GM18909 (cell line): ENCODE measurements around the gene AFG1L.
"Not testable (repeated sequence)": the region's sequence is repeated elsewhere in the genome, so short reads cannot be mapped to it uniquely, and the experiment has no call there.

Experiments used
- ATAC-seq: cut with Tn5 transposase; IDR thresholded peaks from one replicate; pipeline ENCODE4 v1.9.1; 2021; ENCODE audit warnings: mild to moderate bottlenecking; ENCODE audit not compliant: unreplicated experiment, poor library complexity

AFG1L gene

DNA sequence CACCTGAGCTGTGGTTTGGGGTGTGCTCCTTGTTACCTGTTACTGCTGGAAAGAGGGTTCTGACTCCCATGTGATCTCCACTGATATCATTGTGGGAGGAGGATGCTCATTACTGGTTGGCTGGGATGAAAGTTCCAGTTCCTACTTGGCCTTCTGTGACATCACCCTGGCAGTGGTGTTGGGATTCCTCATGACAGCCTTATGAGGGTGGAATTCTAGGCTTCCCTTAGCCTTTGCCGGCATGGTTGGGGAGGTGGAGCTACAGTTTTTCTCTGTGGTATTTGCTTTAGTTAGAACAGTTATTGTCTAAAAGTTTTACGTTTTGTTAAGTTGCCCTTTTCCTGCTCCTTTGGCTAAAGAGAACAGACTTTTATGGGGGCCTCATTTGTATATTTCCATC, 112.1 kb downstream of the AFG1L start:
- ATAC-seq = no peak

DNA sequence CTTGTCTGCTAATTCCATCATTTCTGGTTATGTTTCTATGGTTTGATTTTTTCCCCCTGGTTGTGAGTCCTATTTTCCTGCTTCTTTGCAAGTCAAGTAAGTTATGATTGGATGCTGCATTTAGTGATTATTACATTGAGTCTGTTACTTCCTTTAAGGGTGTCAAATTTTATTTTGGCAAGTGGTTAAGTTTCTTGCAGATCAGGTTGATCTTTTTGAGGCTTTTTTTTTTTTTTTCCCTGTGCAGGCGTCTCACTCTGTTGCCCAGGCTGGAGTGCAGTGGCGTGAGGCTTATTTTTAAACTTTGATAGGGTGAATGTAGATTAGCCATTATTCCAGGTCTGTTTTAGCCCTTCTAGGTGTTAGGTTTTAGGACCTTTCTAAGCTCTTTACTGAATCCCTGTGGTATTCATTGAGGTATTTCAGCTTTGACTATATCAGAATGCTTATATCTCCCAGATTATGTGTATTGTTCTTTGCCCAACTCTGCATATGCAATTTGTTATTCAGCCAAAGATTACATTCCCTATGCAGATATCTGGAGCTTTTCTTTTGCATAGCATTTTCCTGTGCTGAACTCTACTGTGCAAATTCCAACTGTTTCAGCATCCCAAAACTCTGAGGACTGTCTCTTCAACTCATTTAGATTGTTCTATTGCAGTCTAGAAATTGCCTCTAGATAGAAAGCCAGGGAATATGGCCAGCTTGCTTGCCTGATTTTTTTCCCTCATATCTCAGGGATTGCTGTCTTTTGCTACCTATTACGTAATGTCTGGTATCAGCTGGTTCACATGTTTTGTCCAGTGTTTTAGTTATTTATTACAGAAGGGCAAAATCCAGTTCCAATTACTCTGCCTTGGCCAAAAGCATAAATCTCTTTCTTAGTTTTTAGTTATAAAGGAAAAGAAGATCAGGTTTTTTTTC, 113.3 kb downstream of the AFG1L start:
- no peak for ATAC-seq

DNA sequence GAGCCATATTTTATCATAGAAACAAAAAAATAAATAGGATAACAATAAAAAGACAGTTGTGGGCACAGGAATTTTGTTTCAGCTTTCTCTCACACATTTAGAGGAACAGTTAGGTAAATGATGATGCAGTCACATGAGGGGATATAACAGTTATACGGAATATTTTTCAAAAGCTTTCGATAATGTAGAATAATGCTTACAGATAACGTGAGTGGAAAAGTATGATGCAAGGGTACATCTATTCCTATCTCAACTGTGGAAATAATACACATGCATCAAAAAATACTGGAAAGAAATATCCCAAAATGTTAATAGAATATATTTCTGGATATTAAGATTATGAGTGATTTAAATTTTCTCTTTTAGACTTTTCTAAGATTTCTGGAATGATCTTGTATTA, 114.0 kb downstream of the AFG1L start:
- no peak for ATAC-seq

DNA sequence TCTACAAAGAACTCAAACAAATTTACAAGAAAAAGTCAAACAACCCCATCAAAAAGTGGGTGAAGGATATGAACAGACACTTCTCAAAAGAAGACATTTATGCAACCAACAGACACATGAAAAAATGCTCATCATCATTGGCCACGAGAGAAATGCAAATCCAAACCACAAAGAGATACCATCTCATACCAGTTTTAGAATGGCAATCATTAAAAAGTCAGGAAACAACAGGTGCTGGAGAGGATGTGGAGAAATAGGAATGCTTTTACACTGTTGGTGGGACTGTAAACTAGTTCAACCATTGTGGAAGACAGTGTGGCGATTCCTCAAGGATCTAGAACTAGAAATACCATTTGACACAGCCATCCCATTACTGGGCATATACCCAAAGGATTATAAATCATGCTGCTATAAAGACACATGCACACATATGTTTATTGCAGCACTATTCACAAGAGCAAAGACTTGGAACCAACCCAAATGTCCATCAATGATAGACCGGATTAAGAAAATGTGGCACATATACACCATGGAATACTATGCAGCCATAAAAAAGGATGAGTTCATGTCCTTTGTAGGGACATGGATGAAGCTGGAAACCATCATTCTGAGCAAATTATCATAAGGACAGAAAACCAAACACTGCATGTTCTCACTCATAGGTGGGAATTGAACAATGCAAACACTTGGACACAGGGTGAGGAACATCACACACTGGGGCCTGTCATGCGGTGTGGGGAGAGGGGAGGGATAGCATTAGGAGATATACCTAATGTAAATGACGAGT, 121.4 kb downstream of the AFG1L start:
- ATAC-seq = not testable (repeated sequence)

DNA sequence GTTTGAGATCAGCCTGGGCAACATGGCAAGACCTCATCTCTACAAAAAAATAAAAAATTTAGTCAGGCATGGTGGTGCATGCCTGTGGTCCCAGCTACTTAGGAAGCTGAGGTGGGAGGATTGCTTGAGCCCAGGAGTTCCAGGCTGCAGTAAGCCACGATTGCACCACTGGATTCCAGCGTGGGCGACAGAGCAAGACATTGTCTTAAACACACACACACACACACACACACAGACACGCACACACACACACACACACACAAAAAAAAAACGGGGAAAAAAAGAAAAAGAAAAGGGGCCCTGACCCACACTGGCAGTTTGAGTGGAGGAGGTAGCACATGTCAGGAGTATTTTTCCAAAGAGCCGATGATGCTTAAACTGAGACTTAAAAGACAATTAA, 122.2 kb downstream of the AFG1L start:
- no peak for ATAC-seq

DNA sequence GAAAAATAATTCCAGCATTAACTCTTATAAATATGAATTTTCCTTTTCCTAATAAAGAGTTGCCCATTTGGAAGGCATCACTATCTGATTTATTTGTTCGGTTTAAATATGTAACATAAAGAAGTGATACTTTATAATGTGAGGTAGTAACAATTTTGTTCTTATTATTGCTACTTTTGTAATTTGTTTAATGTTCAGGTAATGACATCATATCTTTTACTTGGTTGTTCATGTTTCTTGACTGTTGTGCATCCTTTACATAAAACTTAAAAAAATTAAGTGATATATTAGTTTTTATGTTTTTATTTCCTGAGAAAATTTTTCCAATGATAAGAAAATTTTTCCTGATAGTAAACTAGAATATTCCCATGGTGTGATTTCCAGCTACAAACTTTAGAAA, 124.6 kb downstream of the AFG1L start:
- ATAC-seq = no peak

DNA sequence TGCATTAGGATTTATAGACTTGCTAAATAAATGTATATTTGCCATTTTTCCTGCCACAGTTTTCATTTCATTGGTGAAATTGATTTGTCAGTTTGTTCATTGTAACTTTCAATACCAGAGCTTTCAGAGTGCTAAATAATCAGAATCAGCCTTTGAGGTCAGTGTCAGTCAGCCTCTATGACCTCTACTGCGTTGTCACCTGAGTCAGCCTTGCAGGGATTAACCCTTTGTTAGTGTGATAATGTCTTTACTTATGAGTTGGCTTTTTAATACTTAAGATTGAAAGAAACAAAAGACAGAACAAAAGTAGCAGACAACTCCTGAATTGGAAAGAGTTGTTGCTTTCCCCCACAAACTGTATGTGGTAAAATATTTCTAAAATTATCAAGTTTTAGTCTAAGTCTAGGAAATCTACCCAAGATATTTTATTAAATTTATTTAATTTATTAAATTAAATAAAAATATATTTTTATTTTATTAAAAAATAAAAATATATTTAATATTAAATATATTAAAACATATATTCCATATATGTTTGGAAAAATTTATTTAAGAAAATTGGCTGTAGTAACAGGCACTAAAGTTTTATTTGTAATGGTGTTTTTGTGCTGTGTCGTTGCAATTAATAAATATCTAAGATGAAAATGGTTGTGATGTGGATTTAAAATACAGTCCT, 125.2 kb downstream of the AFG1L start:
- no peak for ATAC-seq

DNA sequence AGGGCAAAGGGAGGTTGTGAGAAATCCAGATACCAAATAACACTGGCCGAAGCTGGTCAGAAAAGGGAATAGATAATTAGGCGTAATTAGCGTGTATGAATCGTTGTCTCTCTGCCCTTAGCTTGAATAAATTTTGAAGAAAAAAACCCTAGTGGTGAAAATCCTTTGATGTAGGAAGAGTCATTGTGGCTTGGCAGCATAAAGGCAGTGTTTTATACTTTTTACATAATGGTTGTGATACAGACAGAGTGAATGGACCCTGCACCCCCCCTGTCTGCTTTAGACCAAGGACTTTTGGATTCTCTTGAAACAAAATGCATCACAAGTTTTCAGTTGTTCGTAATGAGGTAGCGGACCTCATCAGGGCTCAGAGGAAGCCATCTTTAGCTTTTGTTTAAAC, 126.5 kb downstream of the AFG1L start:
- ATAC-seq = no peak

DNA sequence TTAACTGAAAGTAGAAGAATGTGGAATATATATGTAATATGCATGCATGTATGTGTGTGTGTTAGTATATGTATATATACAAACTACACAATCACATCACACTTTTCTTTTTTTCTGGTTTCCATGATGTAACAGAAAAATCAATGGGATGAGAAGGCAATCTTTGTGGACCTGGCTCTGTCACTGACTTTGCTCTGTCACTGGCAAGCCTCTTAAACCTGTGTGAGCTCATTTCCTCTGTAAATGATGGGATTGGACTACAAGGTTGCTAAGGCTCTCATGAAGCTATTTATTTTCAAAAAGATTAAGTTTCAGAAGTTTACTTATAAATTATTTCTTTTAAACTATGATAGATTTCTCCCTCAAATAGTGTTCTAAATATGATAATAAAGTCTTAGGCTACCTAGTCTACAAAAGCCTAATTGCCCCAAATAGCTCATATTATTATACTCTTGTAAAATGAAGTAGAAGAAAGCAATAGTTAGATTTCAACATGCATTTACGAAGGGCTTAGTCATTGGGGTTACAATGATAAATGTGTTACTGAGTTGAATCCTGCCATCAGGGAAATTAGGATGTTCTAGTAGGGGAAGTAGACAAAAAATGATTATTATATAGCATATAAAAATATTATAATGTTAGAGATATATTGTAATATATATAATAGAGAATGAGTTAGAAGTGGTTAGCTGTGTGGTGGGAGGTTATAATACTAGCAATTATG, 129.3 kb downstream of the AFG1L start:
- no peak for ATAC-seq

DNA sequence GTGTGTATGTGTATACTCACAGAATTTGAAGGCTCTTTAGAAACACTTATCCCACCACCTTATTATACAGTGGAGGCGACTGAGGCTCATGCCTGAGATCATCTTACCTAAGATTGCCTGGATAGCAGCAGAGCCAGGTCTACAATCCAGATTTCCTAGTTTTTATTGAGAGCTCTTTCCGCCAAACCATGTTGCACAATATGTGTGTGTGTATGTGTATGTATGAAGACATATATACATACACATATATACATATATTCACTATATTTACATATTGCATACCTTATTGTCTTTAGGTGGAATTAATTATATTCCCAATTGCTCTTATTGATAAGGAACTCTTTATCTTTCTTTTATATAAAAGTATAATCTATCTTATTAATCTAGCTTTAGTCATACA, 130.6 kb downstream of the AFG1L start:
- no peak for ATAC-seq

DNA sequence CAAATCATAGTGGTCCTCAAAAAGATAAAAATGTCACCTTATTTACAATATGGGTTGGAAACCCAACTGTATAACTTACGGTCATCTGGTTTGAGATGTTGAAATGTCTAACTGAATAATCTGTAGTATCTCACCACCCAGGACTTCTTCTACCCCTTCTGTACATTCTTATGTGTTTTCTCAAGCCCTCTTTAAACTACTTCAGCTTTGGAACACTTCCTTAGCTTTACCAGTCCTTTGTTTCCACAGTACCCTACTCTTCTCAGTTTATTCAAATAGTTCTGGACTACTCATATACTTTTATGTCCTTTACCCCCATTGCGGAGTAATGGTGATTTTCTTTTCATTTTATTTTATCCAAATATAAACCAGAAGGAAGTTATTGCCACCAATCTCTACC, 137.3 kb downstream of the AFG1L start:
- ATAC-seq = no peak

DNA sequence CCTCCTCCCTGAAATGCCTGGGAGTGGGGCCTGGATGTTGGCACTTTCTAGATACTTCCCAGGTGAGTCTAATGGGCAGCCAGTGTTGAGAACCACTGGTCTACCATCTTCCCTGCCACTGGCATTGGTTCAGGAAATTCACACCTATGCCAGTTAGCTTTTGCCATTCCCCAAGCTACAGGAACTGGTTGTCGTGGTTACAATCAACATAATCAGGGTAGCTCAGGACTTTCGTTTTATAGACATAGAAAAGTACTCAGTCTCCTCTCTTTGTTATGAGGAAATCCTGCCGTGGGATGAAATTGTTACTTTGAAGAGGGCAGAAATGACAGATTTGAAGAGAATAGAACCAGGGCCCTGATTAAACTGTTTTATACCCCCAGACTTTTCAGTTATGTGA, 137.9 kb downstream of the AFG1L start:
- ATAC-seq = no peak

DNA sequence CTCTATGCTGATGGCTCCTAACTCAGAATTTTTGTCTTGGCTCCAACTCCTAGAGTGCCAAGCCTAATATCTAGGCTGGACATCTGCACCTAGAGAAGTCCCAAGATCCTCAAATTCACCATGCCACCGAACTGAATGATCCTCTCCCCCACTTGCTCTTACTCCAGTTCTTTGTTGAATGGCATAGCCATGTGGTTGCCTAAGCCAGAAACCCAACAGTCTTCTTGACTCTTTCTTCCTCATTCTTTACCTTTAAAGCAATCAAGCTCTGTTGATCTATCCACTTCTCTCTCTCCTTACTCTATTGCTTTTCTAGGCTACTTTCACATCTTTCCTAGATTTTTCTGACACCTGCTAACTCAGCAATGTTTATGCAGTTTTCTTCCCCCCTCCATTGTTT, 139.4 kb downstream of the AFG1L start:
- no peak for ATAC-seq

DNA sequence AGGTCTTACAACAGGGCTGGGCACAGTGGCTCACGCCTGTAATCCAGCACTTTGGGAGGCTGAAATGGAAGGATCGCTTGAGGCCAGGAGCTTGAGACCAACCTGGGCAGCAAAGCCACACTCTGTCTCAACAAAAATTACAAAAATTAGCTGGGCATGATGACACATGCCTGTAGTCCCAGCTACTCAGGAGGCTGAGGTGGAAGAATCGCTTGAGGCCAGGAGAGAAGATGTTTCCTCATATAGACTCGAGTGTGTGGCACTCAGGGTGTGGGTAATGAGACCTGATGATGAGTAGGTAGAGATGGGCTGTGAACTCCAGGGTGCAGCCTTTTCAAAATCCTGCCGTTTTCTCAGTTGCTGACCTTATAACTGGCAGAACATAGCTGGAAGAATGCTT, 140.5 kb downstream of the AFG1L start:
- ATAC-seq = no peak

DNA sequence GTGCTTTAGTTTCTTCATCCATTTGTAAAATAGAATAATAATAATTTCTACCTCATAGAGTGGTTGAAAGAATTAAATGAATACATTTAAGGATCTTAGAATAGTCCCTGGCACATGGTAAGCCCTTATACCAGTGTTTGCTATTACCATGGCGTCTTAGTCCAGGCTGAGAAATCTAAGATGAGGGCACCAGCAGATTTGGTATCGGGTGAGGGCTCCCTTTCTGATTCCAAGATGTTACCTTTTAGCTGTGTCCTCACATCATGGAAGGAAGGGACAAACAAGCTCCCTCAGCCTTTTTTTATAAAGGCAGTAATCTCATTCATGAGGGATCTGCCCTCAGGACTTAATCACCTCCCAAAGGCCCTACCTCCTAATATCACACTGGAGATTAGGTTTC, 141.9 kb downstream of the AFG1L start:
- ATAC-seq = no peak

DNA sequence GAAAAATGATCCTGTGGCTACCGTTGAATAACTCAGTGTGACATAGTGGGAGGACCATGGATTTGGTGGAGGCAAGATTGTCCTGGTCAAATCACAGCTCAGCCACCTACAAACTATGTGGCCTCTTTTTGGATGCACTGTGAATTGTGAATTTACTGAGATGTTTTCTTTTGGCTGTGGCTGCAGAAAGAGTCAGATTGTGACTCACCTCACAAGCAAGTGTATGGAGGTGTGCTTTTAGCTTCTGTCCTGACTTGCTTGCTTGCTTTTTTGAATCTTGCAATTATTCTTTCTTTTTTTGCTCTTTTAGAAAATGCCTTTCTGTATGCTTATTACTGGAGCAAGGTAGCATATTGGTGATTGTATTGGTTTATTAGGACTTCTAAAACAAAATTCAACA, 143.0 kb downstream of the AFG1L start:
- ATAC-seq = no peak

DNA sequence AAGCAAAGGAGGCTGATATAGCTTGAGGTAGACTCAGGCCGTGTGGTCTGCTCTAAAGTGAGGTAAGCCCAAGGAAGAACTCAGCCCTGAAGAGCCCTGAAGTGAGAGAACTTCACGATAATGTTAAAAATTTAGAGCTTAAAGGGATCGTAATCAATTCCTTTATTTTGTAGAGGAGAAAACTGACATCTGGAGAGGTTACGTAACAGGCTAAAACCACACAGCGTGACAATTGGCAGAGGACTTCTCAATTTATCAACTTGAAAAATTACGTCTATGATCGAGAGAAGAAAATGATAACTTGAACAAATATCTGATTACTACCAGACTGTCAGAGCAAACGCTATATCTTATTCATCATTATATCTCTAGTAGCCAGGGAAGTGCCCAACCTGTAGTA, 144.1 kb downstream of the AFG1L start:
- ATAC-seq = no peak

DNA sequence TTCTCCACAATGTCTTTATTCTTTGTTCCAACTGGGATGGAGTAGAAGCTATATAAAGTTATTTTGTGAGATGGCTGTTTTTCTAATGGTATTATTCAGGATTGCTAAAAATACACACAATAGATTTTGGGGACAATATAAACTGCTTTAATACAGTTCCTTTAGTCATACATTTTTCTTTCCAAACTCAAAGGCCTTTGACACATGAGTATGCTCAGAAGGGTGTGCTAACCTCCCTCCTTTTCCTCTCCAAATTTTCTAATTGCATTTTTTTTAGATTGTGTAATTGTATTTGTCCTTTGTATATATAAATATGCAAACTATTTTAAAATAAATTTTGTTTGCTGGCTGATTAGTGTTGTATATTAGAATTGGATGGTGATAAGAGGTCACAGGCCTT, 146.3 kb downstream of the AFG1L start:
- ATAC-seq = no peak

DNA sequence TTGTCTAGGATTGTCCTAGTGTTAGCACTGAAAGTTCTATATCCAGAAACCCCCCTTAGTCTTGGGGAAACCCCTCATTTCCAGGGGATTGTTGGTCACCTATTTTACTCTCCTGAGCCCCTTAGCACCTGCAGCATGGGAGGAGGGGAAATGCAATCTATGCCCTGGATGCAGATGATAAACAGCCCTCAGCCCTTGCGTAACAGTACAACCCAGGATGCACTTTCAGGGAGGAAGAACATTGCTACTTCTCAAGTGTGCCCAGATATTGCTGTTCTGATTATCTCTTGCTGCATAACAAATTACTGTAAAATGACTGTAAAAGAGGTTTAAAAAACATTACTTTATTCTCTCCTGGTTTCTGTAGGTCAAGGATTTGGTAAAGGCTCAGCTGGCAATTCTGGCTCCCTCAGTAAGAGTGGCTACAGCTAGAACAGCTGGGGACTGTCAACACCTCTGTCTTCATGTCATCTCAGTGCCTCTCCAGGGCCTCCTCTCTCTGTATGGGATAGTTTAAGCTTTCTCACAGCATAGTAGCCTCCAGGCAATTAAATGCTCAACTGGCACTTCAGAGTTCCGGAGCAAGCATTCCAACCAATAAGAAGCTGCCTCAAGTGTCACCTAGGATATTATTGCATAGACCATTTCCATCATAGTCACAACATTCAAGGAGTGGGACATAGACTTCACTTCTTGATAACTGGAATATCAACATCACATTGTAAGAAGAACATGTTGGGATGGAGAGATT, 148.1 kb downstream of the AFG1L start:
- no peak for ATAC-seq
